CD14-positive monocyte (primary cell): ENCODE measurements around the gene ARHGEF40. TPM values are rescaled to one million over a fixed set of nuclear protein-coding genes. Genes with fewer than 3 reads are reported as not detected.

Experiments
- DNase-seq, 3 donors: peaks; one replicate each; pipeline ENCODE4 v3.0.0-alpha.2; 2011 to 2022
- H2AFZ ChIP-seq: 2 replicates; pipeline ENCODE4 v1.6.0; 2012; ENCODE audit warnings: mild to moderate bottlenecking, low read depth, low read length, inconsistent platforms; ENCODE audit not compliant: insufficient read depth, poor library complexity, severe bottlenecking
- H3K27ac ChIP-seq, 2 donors: 1 replicate in 1 of 2; 2 replicates in 1 of 2; pipeline ENCODE4 v1.5.1; 2012 to 2013; ENCODE audit warnings: low read length in 2 of 2, control low read depth in 1 of 2, inconsistent platforms in 1 of 2, low read depth in 1 of 2, mild to moderate bottlenecking in 1 of 2
- H3K27me3 ChIP-seq, 2 donors: one replicate each; pipeline versions ENCODE4 v1.6.0 to v1.6.1; 2011 to 2013; ENCODE audit warnings: low read length in 2 of 2; ENCODE audit not compliant: control insufficient read depth in 2 of 2, insufficient read depth in 2 of 2
- H3K36me3 ChIP-seq, 2 donors: replicated peaks in 1 of 2; 1 replicate in 1 of 2; 2 replicates in 1 of 2; pipeline versions ENCODE4 v1.5.1 to v1.6.1; 2012 to 2013; ENCODE audit warnings: low read length in 2 of 2, control low read depth in 1 of 2, inconsistent platforms in 1 of 2, mild to moderate bottlenecking in 1 of 2; ENCODE audit not compliant: insufficient read depth in 2 of 2, control insufficient read depth in 1 of 2
- H3K4me1 ChIP-seq, 2 donors: 1 replicate in 1 of 2; 2 replicates in 1 of 2; pipeline versions ENCODE4 v1.5.1 to v1.6.1; 2012 to 2013; ENCODE audit warnings: low read length in 2 of 2, control low read depth in 1 of 2, inconsistent platforms in 1 of 2, mild to moderate bottlenecking in 1 of 2, moderate library complexity in 1 of 2; ENCODE audit not compliant: insufficient read depth in 2 of 2, control insufficient read depth in 1 of 2
- H3K4me2 ChIP-seq: replicated peaks from 2 replicates; pipeline ENCODE3; 2012; ENCODE audit warnings: low read length, moderate library complexity, mild to moderate bottlenecking; ENCODE audit not compliant: poor library complexity, severe bottlenecking; ENCODE audit errors: extremely low read depth
- H3K4me3 ChIP-seq, 3 experiments: fragments of 200-600 bp in 1 of 3; sonication (generic) in 1 of 3; replicated peaks in 1 of 3; 1 replicate in 2 of 3; 2 replicates in 1 of 3; pipeline ENCODE4 v1.5.1; 2011 to 2013; ENCODE audit warnings: low read length in 3 of 3, mild to moderate bottlenecking in 3 of 3, control low read depth in 2 of 3, low read depth in 2 of 3, inconsistent platforms in 1 of 3, moderate library complexity in 1 of 3
- H3K79me2 ChIP-seq: 2 replicates; pipeline ENCODE4 v1.6.0; 2012; ENCODE audit warnings: mild to moderate bottlenecking, control low read depth, inconsistent platforms, low read length, moderate library complexity; ENCODE audit not compliant: insufficient read depth
- H3K9ac ChIP-seq: 2 replicates; pipeline ENCODE4 v1.6.0; 2017; ENCODE audit warnings: low read length, mild to moderate bottlenecking; ENCODE audit not compliant: insufficient read depth, poor library complexity, severe bottlenecking
- H3K9me3 ChIP-seq, 2 donors: replicated peaks in 1 of 2; 1 replicate in 1 of 2; 2 replicates in 1 of 2; pipeline versions ENCODE4 v1.5.1 to v1.6.1; 2012 to 2013; ENCODE audit warnings: low read length in 2 of 2, control low read depth in 1 of 2; ENCODE audit not compliant: control insufficient read depth in 1 of 2, insufficient read depth in 1 of 2
- H4K20me1 ChIP-seq: 2 replicates; pipeline ENCODE4 v1.6.0; 2012; ENCODE audit warnings: mild to moderate bottlenecking, low read length, control low read depth, moderate library complexity; ENCODE audit not compliant: insufficient read depth
- H3K27ac Mint-ChIP-seq, 7 donors: one replicate each; pipeline ENCODE4 v1.8.0; 2020; ENCODE audit warnings: mild to moderate bottlenecking in 7 of 7, mixed read lengths in 7 of 7, moderate library complexity in 6 of 7, inconsistent platforms in 2 of 7
- H3K27me3 Mint-ChIP-seq, 3 donors: one replicate each; pipeline ENCODE4 v1.8.0; 2021 to 2022; ENCODE audit warnings: low read depth in 3 of 3, mild to moderate bottlenecking in 3 of 3, mixed read lengths in 3 of 3, moderate library complexity in 3 of 3, inconsistent platforms in 1 of 3
- H3K36me3 Mint-ChIP-seq, 2 donors: one replicate each; pipeline ENCODE4 v1.8.0; 2020; ENCODE audit warnings: mixed read lengths in 2 of 2, inconsistent platforms in 1 of 2, mild to moderate bottlenecking in 1 of 2
- H3K4me1 Mint-ChIP-seq: one replicate; pipeline ENCODE4 v1.8.0; 2020; ENCODE audit warnings: mild to moderate bottlenecking, mixed read lengths
- H3K4me3 Mint-ChIP-seq, 2 donors: one replicate each; pipeline ENCODE4 v1.8.0; 2020; ENCODE audit warnings: mild to moderate bottlenecking in 2 of 2, mixed read lengths in 2 of 2, moderate library complexity in 1 of 2
- H3K9me3 Mint-ChIP-seq, 7 donors: one replicate each; pipeline ENCODE4 v1.8.0; 2020 to 2022; ENCODE audit warnings: mixed read lengths in 7 of 7, mild to moderate bottlenecking in 6 of 7, moderate library complexity in 6 of 7, inconsistent platforms in 2 of 7
- CTCF ChIP-seq: fragments of 200-600 bp; IDR thresholded peaks from one replicate; pipeline ENCODE4 v1.8.0; 2022; ENCODE audit warnings: antibody characterized with exemption, mild to moderate bottlenecking
- WGBS: methylation state at CpG from one replicate; pipeline ENCODE4 v1.1.5; 2013; ENCODE audit warnings: missing lambda C conversion rate; ENCODE audit not compliant: insufficient coverage; 5-methylcytosine and 5-hydroxymethylcytosine counted together
- intact Hi-C, 2 donors: fragments of 100-400 bp; cut with micrococcal nuclease; formaldehyde crosslinking; loops; one replicate each; pipeline versions ENCODE4 v1.15.0 to v1.15.1; 2023
- polyA plus RNA-seq, 3 donors: library from polyadenylated mRNA; depleted of rRNA in 1 of 3; unstranded in 2 of 3; stranded (reverse) in 1 of 3; fragments of 300-500 nt in 2 of 3; fragments of >200 nt in 1 of 3; fragmentation: Illumina TruSeq in 2 of 3; gene quantifications; 1 replicate in 2 of 3; 2 replicates in 1 of 3; pipeline ENCODE4 v1.2.3, GENCODE V29; 2012 to 2021

Gene ARHGEF40
- polyA plus RNA-seq, 3 donors, result 12.1 to 114 (median 15.3) TPM

GRCh38 chr14:21084998-21085853 is 15.1 kb downstream of the ARHGEF40 start:
- Mint-ChIP-seq H3K27ac (peak overlapping the region; percentile 94 to 99 (median 98)), H3K4me1 (peaks cover 44% of the 10 kb centered on the region), H3K9me3 (peaks cover 0 to 3% (median 2%) of the 10 kb centered on the region in 7 donors), H3K36me3 (peaks cover 58 to 92% of the 10 kb centered on the region in 2 donors), H3K27me3 (peaks cover 1 to 4% (median 3%) of the 10 kb centered on the region in 3 donors), H3K4me3 (peak overlapping the region; percentile 24 to 39)
- H3K4me1 ChIP-seq, result peaks cover 42 to 48% of the 10 kb centered on the region in 2 donors
- no peaks in the 10 kb centered on the region for H3K9me3 ChIP-seq
- peak; percentile 87 to 98 (median 95) for DNase-seq
- peaks cover 6% of the 10 kb centered on the region for H4K20me1 ChIP-seq
- H3K4me2 ChIP-seq, result no peak overlapping the region
- peak overlapping the region; percentile 2 for H2AFZ ChIP-seq
- H3K79me2 ChIP-seq, result peaks cover 5% of the 10 kb centered on the region
- peak overlapping the region; percentile 28 for H3K9ac ChIP-seq
- intact Hi-C loops, result no loop called here
- WGBS, result 43% methylated on average over 13 of the region's 17 CpGs
- peak overlapping the region; percentile 87 to 94 for H3K27ac ChIP-seq
- H3K36me3 ChIP-seq, result peaks cover 62 to 89% of the 10 kb centered on the region in 2 donors
- TF ChIP-seq CTCF, result no peak
- no peak overlapping the region for H3K4me3 ChIP-seq
- H3K27me3 ChIP-seq, result no peaks in the 10 kb centered on the region

- intact Hi-C loops, result loop anchor here (2.0 kb wide), 2 partner anchors 16 to 18 kb away; partner anchors contain the start of gene ARHGEF40 (in 1 of the 2)
- H3K27ac Mint-ChIP-seq, result peak overlapping the region; percentile 94 to 99 (median 98)
- peak overlapping the region; percentile 58 for H3K9ac ChIP-seq
- H3K36me3 ChIP-seq, result peaks cover 45 to 86% of the 10 kb centered on the region in 2 donors
- H3K36me3 Mint-ChIP-seq, result peaks cover 57 to 86% of the 10 kb centered on the region in 2 donors
- peak overlapping the region in 1 of 2 donors; percentile 28 for H3K4me3 Mint-ChIP-seq
- H3K79me2 ChIP-seq, result peaks cover 5% of the 10 kb centered on the region
- no peak overlapping the region for H2AFZ ChIP-seq
- H3K27me3 Mint-ChIP-seq, result peaks cover 1 to 4% (median 3%) of the 10 kb centered on the region in 3 donors
- H3K27ac ChIP-seq, result peak overlapping the region; percentile 83 to 94
- no peak for DNase-seq
- 90% methylated on average over 3 of the region's 4 CpGs for WGBS
- peaks cover 44% of the 10 kb centered on the region for H3K4me1 Mint-ChIP-seq
- no peaks in the 10 kb centered on the region for H3K27me3 ChIP-seq
- H3K4me2 ChIP-seq, result peak overlapping the region; percentile 7
- peaks cover 0 to 4% (median 2%) of the 10 kb centered on the region in 7 donors for H3K9me3 Mint-ChIP-seq
- TF ChIP-seq CTCF, result no peak
- H3K4me3 ChIP-seq, result no peak overlapping the region
- peaks cover 6% of the 10 kb centered on the region for H4K20me1 ChIP-seq
- H3K4me1 ChIP-seq, result peaks cover 42 to 48% of the 10 kb centered on the region in 2 donors
- no peaks in the 10 kb centered on the region for H3K9me3 ChIP-seq
These were observed 16.8 kb downstream of the ARHGEF40 start for GRCh38 chr14:21086908-21087293.
